Activated CD8-positive, alpha-beta T cell treated with anti-CD3 and anti-CD28 coated beads, Interleukin-2, amount 10 ng/mL, durations not matched to agents 7 days and 5 days (primary cell): ENCODE measurements around the gene MRPS21. TPM values are rescaled to one million over a fixed set of nuclear protein-coding genes. Genes with fewer than 3 reads are reported as not detected.
A peak's percentile ranks its signal among the peaks of the same experiment; 100 is the strongest.

ENCODE experiments used
- ATAC-seq: fragments of 150-1000 bp; cut with Tn5 transposase; one replicate; pipeline ENCODE4 v1.10.0; 2021; ENCODE audit warnings: moderate library complexity
- CTCF ChIA-PET: fragments of 350-600 bp; sonication (Branson Sonifier 250); formaldehyde crosslinking; loops from one replicate; lab custom pipeline; 2021; ENCODE audit warnings: antibody characterized with exemption; lab: Charles Lee
- POLR2A ChIA-PET: fragments of 350-600 bp; sonication (Branson Sonifier 250); formaldehyde crosslinking; loops from one replicate; lab custom pipeline; 2021; ENCODE audit warnings: antibody characterized with exemption; lab: Charles Lee
- DNase-seq: peaks from one replicate; pipeline ENCODE4 v3.0.0-alpha.2; 2020
- H3K27ac Mint-ChIP-seq: one replicate; pipeline ENCODE4 v1.8.0; 2021; ENCODE audit warnings: mild to moderate bottlenecking, mixed read lengths
- H3K27me3 Mint-ChIP-seq: one replicate; pipeline ENCODE4 v1.8.0; 2021; ENCODE audit warnings: low read depth, mixed read lengths
- H3K36me3 Mint-ChIP-seq: one replicate; pipeline ENCODE4 v1.8.0; 2021; ENCODE audit warnings: low read depth, mixed read lengths
- H3K4me1 Mint-ChIP-seq: one replicate; pipeline ENCODE4 v1.8.0; 2021; ENCODE audit warnings: low read depth, mixed read lengths
- H3K4me3 Mint-ChIP-seq: one replicate; pipeline ENCODE4 v1.8.0; 2021; ENCODE audit warnings: mild to moderate bottlenecking, mixed read lengths
- H3K9me3 Mint-ChIP-seq: one replicate; pipeline ENCODE4 v1.8.0; 2022; ENCODE audit warnings: mixed read lengths; ENCODE audit not compliant: insufficient read depth
- total RNA-seq, 2 experiments: library from RNA; stranded (reverse); gene quantifications; one replicate each; pipeline ENCODE4 v1.2.3, GENCODE V29; 2021

The MRPS21 gene
- 10 to 100 TPM; 69.9 to 71.2 TPM for total RNA-seq

GRCh38 chr1:150293433-150294253 is at the start of gene MRPS21:
Gene MRPS21, plus strand, starts transcription at chr1:150293861. Its CDS starts 506 bp downstream, at chr1:150294367.
- no peaks in the 10 kb centered on the region for H3K9me3 Mint-ChIP-seq
- ATAC-seq (peak; percentile 96), DNase-seq (peak; percentile 94)
- H3K36me3 Mint-ChIP-seq, result peaks cover 24% of the 10 kb centered on the region
- H3K4me3 Mint-ChIP-seq, result peak within 1 kb of the TSS; percentile 90
- peak within 1 kb of the TSS; percentile 97 for H3K27ac Mint-ChIP-seq
- H3K4me1 Mint-ChIP-seq, result peaks cover 27% of the 10 kb centered on the region
- ChIA-PET POLR2A (interaction anchor here (0.9 kb wide), 1 partner anchor 286 kb away, joined by 3 read pairs; the partner anchor contains the start of gene MCL1), CTCF (no interaction called here)
- H3K27me3 Mint-ChIP-seq, result no peaks in the 10 kb centered on the region

GRCh38 chr1:150249936-150250335 is 43.7 kb upstream of the MRPS21 start:
- ATAC-seq, result no peak
- H3K9me3 Mint-ChIP-seq, result no peaks in the 10 kb centered on the region

DNA sequence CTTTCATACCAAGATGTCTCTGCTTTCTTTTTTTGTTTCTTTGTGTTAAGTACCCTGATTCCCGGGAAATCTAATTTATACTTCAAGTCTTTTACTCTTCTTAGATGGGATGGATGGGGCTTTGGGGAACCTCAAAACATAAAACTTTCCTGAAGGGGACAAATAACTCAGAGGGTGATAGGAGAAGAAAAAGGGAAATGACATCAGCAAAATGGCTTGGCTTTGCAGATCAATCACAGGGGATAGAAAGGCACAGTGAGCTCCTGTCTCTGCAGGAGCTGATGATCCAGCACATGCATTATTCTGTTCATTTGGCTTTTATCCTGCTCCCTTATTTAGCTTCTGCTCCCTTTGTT is 37.5 kb upstream of the MRPS21 start:
- H3K4me3 Mint-ChIP-seq, result peak overlapping the region; percentile 48
- DNase-seq, result no peak
- no peaks in the 10 kb centered on the region for H3K9me3 Mint-ChIP-seq
- H3K4me1 Mint-ChIP-seq, result peaks cover 24% of the 10 kb centered on the region
- H3K36me3 Mint-ChIP-seq, result no peaks in the 10 kb centered on the region
- ChIA-PET CTCF (interaction anchor here (0.7 to 6.2 kb wide), 50 partner anchors 9 to 740 kb away, joined by 3 to 92 read pairs (median 5); partner anchors contain the start of genes APH1A, C1orf54, CIART and FALEC), POLR2A (interaction anchor here (1.0 to 1.6 kb wide), 4 partner anchors 13 to 305 kb away, joined by 3 to 7 read pairs (median 4); partner anchors contain the start of gene APH1A)
- H3K27ac Mint-ChIP-seq, result no peak overlapping the region
- H3K27me3 Mint-ChIP-seq, result peaks cover 50% of the 10 kb centered on the region
- ATAC-seq, result no peak

More at GRCh38 chr1:150249936-150250335, 43.7 kb upstream of the MRPS21 start:
- ChIA-PET CTCF (no interaction called here), POLR2A (no interaction called here)
- no peaks in the 10 kb centered on the region for H3K4me1 Mint-ChIP-seq
- H3K27me3 Mint-ChIP-seq, result peaks cover 8% of the 10 kb centered on the region
- no peak overlapping the region for H3K4me3 Mint-ChIP-seq
- no peak for DNase-seq
- no peak overlapping the region for H3K27ac Mint-ChIP-seq
- H3K36me3 Mint-ChIP-seq, result no peaks in the 10 kb centered on the region

GRCh38 chr1:150256554-150257341 is 36.9 kb upstream of the MRPS21 start:
- no peak for DNase-seq
- Mint-ChIP-seq H3K4me3 (no peak overlapping the region), H3K9me3 (no peaks in the 10 kb centered on the region), H3K36me3 (no peaks in the 10 kb centered on the region), H3K4me1 (peaks cover 24% of the 10 kb centered on the region), H3K27ac (no peak overlapping the region), H3K27me3 (peaks cover 48% of the 10 kb centered on the region)
- CTCF ChIA-PET, result interaction anchor here (0.7 to 6.2 kb wide), 45 partner anchors 9 to 739 kb away, joined by 3 to 92 read pairs (median 6); partner anchors contain the start of genes APH1A, C1orf54, CIART and FALEC
- POLR2A ChIA-PET, result interaction anchor here (1.0 to 1.6 kb wide), 5 partner anchors 12 to 304 kb away, joined by 3 to 7 read pairs (median 3); partner anchors contain the start of gene APH1A
- no peak for ATAC-seq

- Mint-ChIP-seq H3K9me3 (no peaks in the 10 kb centered on the region), H3K27ac (no peak within 1 kb of the TSS), H3K4me1 (peaks cover 24% of the 10 kb centered on the region), H3K36me3 (no peaks in the 10 kb centered on the region), H3K27me3 (peaks cover 45% of the 10 kb centered on the region), H3K4me3 (no peak within 1 kb of the TSS)
- DNase-seq (no peak), ATAC-seq (no peak)
- CTCF ChIA-PET, result interaction anchor here (2.5 to 6.2 kb wide), 3 partner anchors 11 to 23 kb away, joined by 28 to 92 read pairs (median 34); partner anchors contain the start of genes APH1A, C1orf54 and CIART
- POLR2A ChIA-PET, result interaction anchor here (0.7 to 1.2 kb wide), 2 partner anchors 21 to 992 kb away, joined by 3 read pairs; no protein-coding TSS in a partner anchor
These were observed 35.8 kb upstream of the MRPS21 start, which contains the start of gene CA14 for GRCh38 chr1:150257624-150258585. Gene CA14, plus strand, starts transcription at chr1:150257774. Its CDS starts 355 bp downstream, at chr1:150258129.

DNA sequence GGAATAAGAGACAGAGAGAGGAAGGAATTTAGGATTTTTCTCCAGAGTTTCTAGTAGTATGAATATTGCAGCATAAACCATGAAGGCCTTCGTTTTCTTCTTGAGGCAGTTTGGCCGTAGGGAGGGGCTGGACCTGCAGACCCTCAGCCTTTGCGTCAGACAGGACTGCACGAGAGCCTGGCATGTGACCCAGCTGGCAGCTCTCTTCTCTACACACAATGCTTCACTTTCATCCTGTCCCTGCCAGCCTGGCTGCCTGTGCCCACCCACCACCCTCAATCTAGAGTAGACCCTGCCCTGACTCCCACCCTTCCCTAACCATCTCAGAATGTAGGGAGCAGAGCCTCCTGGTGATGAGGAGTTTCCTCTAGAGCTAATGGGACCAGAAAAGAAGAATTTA is 34.4 kb upstream of the MRPS21 start:
- H3K4me3 Mint-ChIP-seq, result no peak overlapping the region
- no peaks in the 10 kb centered on the region for H3K9me3 Mint-ChIP-seq
- peaks cover 26% of the 10 kb centered on the region for H3K4me1 Mint-ChIP-seq
- H3K27me3 Mint-ChIP-seq, result peaks cover 45% of the 10 kb centered on the region
- H3K36me3 Mint-ChIP-seq, result no peaks in the 10 kb centered on the region
- DNase-seq (no peak), ATAC-seq (no peak)
- no peak overlapping the region for H3K27ac Mint-ChIP-seq
- ChIA-PET CTCF (interaction anchor here (6.2 kb wide), 1 partner anchor 21 kb away, joined by 92 read pairs; the partner anchor contains the start of gene CIART), POLR2A (interaction anchor here (1.0 kb wide), 1 partner anchor 275 kb away, joined by 3 read pairs; no protein-coding TSS in a partner anchor)

GRCh38 chr1:150259758-150260669 is 33.6 kb upstream of the MRPS21 start:
- ChIA-PET POLR2A (interaction anchor here (0.5 to 0.6 kb wide), 2 partner anchors 220 to 645 kb away, joined by 3 read pairs; no protein-coding TSS in a partner anchor), CTCF (interaction anchor here (1.1 to 1.5 kb wide), 2 partner anchors 9 to 21 kb away, joined by 3 to 4 read pairs; partner anchors contain the start of gene APH1A)
- Mint-ChIP-seq H3K27me3 (peaks cover 45% of the 10 kb centered on the region), H3K27ac (no peak overlapping the region), H3K4me1 (peaks cover 26% of the 10 kb centered on the region), H3K4me3 (no peak overlapping the region), H3K9me3 (no peaks in the 10 kb centered on the region), H3K36me3 (peaks cover 7% of the 10 kb centered on the region)
- DNase-seq (no peak), ATAC-seq (no peak)

- peaks cover 40% of the 10 kb centered on the region for H3K27me3 Mint-ChIP-seq
- H3K27ac Mint-ChIP-seq, result no peak overlapping the region
- peaks cover 25% of the 10 kb centered on the region for H3K4me1 Mint-ChIP-seq
- DNase-seq, result no peak
- no peak for ATAC-seq
- H3K9me3 Mint-ChIP-seq, result no peaks in the 10 kb centered on the region
- no peak overlapping the region for H3K4me3 Mint-ChIP-seq
- H3K36me3 Mint-ChIP-seq, result peaks cover 20% of the 10 kb centered on the region
- ChIA-PET CTCF (interaction anchor here (1.3 to 2.4 kb wide), 2 partner anchors 20 to 271 kb away, joined by 3 to 9 read pairs; no protein-coding TSS in a partner anchor), POLR2A (interaction anchor here (0.6 kb wide), 1 partner anchor 100 kb away, joined by 3 read pairs; no protein-coding TSS in a partner anchor)
These were observed 32.3 kb upstream of the MRPS21 start for GRCh38 chr1:150261367-150261766.

DNA sequence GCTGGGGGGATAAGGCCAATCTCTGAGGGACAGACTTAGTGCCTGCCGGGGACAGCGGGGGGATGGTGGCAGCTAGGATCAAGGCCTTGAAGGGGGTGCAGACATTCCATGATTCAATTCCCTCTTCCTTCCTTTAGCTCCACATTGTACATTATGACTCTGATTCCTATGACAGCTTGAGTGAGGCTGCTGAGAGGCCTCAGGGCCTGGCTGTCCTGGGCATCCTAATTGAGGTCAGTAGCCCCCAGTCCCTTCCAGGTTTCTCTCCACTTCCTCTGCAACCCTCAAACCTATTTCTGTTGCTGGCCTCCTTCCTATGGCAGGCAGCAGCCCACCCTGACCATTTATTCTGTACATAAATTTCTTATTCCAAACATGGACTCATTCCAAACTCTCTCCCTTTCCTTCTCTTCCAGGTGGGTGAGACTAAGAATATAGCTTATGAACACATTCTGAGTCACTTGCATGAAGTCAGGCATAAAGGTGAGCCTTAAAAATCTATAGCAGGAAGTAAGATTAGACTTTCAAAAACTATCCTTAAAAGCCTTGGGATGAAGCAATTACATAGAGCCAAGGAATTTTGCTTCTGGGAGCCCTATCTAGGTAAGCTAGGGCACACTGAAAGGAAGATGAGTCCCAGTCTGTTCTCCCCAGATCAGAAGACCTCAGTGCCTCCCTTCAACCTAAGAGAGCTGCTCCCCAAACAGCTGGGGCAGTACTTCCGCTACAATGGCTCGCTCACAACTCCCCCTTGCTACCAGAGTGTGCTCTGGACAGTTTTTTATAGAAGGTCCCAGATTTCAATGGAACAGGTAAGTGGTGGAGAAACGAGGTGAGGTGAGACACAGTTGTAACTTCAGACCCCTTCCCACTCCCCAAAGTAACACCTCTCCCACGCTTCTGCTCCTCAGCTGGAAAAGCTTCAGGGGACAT is 31.0 kb upstream of the MRPS21 start:
- H3K27me3 Mint-ChIP-seq, result peaks cover 27% of the 10 kb centered on the region
- CTCF ChIA-PET, result interaction anchor here (1.3 to 2.4 kb wide), 2 partner anchors 19 to 270 kb away, joined by 3 to 9 read pairs; no protein-coding TSS in a partner anchor
- no peaks in the 10 kb centered on the region for H3K9me3 Mint-ChIP-seq

More for the DNA sequence above, 31.0 kb upstream of the MRPS21 start:
- H3K36me3 Mint-ChIP-seq, result peaks cover 33% of the 10 kb centered on the region
- peak overlapping the region; percentile 13 for H3K27ac Mint-ChIP-seq
- no peak for DNase-seq
- no peak overlapping the region for H3K4me3 Mint-ChIP-seq
- POLR2A ChIA-PET, result interaction anchor here (0.6 to 1.6 kb wide), 3 partner anchors 10 to 250 kb away, joined by 3 to 4 read pairs (median 4); partner anchors contain the start of gene C1orf54
- peaks cover 25% of the 10 kb centered on the region for H3K4me1 Mint-ChIP-seq
- no peak for ATAC-seq
